ENCODE data around the gene SLC2A1.

DNA sequence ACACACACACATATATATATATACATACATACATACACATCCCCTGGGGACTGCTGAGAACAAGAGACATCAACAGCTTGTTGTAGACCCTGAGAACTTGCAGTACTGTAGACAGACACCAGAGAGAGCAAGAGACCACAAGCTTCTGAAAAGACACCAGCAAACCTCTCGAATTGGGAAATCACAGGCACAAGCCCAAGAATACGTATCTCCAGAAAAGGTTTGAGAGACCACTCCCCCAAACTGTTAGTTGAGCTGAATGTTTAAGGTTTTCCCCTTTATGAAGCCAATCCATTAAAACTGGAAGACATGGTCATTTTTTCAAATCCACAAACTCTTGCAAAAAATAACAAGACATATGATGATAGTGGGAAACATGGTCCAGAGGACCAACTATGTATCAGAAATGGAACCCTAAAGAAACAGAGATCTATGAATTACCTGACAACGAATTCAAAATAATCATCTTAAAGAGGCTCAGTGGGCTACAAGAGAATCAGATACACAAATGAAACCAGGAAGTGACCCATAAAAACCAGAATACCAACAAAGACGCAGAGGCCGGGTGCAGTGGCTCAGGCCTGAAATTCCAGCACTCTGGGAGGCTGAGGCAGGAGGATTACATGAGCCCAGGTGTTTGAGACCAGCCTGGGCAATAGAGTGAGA, 45.1 kb downstream of the SLC2A1 start:
- TF ChIP-seq, protein P1, sequence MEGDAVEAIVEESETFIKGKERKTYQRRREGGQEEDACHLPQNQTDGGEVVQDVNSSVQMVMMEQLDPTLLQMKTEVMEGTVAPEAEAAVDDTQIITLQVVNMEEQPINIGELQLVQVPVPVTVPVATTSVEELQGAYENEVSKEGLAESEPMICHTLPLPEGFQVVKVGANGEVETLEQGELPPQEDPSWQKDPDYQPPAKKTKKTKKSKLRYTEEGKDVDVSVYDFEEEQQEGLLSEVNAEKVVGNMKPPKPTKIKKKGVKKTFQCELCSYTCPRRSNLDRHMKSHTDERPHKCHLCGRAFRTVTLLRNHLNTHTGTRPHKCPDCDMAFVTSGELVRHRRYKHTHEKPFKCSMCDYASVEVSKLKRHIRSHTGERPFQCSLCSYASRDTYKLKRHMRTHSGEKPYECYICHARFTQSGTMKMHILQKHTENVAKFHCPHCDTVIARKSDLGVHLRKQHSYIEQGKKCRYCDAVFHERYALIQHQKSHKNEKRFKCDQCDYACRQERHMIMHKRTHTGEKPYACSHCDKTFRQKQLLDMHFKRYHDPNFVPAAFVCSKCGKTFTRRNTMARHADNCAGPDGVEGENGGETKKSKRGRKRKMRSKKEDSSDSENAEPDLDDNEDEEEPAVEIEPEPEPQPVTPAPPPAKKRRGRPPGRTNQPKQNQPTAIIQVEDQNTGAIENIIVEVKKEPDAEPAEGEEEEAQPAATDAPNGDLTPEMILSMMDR (conservative IDR thresholded peaks at IDR 0.05), result peak; percentile 92
- no peak for TF ChIP-seq EZH2 (IDR thresholded peaks at IDR 0.05; ENCODE audit: low read depth)

Data from PC-9 (cell line).